Hematopoietic multipotent progenitor cell treated with erythropoietin and hydrocortisone succinate and interleukin-3 and kit ligand, for 6 days (in vitro differentiated cells): ENCODE data around the gene RBM15B.

Experiments used
- DNase-seq: peaks from one replicate; pipeline ENCODE4 v3.0.0-alpha.2; 2015

RBM15B gene

DNA sequence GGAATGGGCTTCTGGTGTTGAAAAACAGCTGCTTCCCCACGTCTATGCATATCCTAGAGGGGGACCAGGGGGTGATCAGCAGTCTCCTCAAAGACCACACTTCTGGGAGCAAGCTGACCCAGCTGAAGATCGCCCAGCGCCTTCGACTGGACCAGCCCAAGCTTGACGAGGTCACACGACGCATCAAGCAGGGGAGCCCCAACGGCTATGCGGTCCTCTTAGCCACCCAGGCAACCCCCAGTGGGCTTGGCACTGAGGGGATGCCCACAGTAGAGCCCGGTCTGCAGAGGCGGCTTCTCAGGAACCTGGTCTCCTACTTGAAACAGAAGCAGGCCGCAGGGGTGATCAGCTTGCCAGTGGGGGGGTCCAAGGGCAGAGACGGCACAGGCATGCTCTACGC, 2.5 kb downstream of the RBM15B start:
- no peak for DNase-seq

- no peak for DNase-seq
These were observed 3.5 kb downstream of the RBM15B start for GRCh38 chr3:51394541-51394940.

DNA sequence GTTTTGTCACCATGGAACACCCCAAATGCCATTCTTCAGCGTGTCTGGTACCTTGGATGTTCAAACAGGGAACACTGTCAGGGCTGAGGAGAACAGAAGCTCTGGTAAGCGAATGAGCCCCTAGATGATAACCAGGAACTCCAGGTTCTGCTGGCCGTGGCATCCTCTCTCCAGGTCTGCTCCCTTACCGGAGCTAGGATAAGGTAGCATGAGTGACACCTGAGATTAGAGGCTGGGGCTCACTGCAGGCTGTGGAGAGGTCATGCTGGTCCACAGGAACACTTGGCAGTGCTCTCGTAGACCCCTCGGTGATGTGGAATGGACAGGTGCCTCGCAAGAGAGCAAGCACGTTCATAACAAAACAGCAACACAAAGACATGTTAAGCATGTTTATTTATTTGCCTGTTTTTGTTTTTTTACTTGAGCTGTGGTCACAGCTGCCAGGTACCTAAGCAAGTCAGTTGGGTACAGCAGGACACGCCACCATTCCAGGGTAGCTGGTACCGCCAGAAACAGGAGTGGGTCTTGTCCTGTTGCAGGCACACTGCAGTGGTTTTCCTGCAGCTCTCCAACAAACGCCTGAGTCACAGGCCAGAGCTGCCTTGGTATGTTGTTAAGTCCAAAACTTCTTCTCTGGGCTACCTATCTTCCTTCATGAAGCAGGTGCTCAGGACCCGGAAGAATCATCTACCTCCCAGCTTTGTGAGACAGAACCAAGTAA, 4.6 kb downstream of the RBM15B start:
- DNase-seq: no peak

DNA sequence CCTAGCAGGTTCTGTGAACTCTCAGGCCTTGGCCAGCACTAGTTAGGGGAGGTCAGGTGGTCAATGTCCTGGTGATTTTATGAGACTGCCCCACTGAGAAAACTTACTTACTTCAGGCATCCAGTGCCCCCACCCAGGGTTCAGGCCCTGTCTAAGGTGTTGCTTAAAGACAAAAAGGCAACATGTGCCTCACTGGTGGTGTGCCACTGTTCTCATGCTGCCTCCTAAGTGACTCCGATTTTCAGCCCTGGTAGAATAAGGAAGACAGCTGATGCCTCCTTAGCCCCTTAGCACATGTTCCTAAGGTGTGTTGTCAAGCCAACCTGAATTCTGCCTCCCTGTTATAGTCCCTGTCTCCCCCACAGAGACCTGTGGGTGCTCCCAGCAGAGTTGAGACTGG, 5.3 kb downstream of the RBM15B start:
- no peak for DNase-seq

DNA sequence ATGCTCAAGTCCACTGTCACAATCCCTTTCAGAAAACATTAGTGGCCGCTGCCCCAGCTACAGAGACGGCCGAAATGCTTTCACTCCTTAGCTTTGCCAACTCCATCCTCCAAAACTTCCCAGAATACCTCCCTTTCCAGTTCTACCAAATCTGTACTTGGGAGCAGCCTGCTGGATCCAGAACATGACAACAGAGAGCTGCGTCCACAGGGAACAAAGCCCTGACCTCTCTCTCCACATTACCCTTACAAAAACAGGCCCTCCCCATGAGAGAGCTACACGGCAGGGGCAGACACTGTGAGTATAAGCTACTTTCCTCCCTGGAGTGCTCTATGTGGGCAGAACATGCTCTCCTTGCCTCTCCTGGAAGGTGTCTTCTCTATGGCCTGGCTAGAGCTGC, 6.3 kb downstream of the RBM15B start:
- DNase-seq: no peak

DNA sequence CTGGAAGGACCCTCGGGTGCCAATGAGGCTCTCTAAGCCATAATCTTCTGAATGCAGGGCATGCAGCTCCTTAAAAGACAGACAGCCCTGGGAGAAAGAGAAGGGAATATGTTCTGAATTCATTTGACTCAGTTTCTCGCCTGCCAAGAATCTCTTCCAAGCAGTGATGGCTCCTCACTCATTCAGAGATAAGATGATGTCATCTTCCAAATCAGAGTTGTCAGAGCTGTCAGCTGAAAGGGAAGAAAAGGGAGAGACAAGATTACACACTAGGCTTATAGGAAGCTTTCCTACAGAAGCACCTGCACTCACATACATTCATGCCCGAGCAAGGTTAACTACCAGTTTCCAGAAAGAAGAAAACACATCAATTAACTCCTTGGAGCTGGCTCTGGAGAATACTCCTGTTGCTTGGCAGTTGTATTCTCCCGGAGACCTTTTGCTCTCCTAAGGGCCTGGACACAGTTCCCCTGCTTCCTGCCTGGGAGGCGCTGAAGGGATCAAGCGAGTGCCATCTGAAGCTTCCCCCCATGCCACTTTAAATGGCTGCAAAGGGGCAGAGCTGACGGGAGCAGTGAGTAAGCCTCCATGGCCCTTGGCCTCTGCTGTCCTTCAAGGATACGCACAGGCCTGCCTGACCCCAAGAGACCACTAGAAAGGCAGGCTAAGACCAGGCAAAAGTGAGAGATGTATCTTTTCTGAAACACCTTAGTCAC, 7.7 kb downstream of the RBM15B start:
- DNase-seq: no peak

- no peak for DNase-seq
These were observed 9.1 kb downstream of the RBM15B start for GRCh38 chr3:51400166-51400565.

GRCh38 chr3:51401735-51402134, 10.7 kb downstream of the RBM15B start:
- no peak for DNase-seq

DNA sequence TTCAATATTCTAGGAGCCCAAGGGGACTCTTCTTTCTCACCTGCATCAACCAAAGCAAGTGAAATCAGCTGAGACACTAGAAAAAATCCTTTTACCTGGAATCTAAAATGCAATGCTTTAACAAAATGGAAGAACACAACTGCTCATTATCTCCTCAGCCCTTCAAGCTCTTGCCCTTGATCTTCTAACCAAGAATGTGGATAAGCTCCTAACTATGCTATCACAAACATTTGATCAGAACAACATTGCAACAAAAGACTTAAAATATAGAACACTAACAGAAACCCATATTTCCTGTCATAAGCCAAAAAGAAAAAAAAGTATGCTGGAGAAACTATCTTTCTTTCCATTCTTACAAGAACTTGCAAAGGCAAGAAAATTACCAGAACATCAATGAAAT, 12.6 kb downstream of the RBM15B start:
- DNase-seq: no peak

DNA sequence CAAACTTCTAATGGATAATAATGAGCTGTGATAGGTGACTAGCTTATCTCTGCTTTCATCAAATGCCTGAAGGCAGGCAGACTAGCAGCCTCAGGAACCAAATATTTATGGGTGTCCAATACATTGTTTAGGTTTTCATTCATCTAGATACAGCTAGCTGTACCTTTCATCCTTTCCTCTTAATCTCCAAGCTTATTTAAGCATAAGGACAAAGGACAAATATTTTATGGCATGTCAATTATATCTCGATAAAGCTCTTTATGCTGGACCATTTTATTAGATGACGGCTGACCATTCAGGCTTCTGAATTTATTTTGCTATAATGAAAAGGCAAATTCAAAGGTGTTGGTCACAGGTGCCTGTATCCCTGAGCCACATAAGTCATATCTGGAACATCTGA, 16.9 kb downstream of the RBM15B start:
- DNase-seq: no peak

GRCh38 chr3:51408813-51409212, 17.7 kb downstream of the RBM15B start:
- no peak for DNase-seq

DNA sequence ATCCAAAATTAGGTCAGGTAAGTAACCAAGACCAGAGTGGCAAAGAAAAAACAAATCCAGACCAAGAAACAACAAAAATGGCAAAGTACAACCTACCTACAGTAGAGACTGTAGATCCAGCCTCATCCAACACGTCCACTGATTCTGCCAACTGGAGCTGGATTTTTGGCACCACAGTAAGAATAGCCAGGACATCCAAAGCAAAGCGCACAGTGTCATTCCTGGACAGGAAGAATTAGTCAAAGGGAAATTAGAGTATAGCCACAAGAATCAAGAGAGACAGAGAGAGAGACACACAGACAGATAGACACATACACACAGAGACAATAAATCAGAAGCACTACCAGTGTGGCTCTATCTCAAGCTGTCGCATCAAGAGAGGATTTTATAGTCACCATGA, 31.1 kb downstream of the RBM15B start:
- DNase-seq: no peak

GRCh38 chr3:51426921-51427320, 35.8 kb downstream of the RBM15B start:
- DNase-seq: no peak

- DNase-seq: no peak
These were observed 38.1 kb downstream of the RBM15B start for GRCh38 chr3:51429138-51429537.

DNA sequence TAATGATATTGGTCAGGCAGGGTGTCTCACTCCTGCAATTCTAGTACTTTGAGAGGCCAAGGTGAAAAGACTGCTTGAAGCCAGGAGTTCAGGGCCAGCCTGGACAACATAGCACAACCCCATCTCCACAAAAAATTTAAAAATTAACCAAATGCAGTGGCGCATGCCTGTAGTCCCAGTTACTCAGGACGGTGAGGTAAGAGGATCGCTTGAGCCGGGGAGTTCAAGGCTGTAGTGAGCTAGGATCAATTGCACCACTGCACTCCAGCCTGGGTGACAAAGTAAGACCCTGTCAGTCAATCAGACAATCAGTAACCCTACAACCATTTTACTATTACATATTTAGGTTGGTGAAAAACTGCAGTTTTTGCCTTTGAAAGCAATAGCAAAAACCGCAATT, 43.0 kb downstream of the RBM15B start:
- no peak for DNase-seq

DNA sequence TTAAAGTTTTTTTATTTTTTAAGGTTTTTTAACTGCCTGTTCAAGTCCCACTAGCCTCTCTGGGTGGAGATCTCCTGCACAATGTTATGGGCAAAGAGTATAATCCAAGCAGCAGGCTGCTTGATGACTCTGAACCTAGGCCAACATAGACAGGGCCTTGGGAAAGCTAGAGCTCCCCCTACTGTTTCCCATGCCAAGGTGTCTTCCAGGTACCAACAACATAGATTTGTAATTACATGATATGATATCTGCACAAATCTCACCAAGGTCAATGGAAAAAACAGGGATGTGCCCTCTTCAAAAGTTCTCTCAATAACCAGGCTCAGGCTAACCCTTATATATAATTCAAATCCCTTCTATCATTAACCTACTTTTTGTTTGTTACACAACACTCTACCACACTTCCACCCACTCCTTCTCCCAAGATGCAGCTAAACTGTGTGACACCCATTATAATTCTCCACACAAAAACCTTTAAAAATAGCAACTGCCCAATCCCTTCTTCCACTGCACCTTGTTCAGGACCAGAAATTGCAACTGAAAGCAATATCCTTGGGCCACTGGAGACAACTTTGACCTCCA, 43.8 kb downstream of the RBM15B start:
- DNase-seq: peak; percentile 81

DNA sequence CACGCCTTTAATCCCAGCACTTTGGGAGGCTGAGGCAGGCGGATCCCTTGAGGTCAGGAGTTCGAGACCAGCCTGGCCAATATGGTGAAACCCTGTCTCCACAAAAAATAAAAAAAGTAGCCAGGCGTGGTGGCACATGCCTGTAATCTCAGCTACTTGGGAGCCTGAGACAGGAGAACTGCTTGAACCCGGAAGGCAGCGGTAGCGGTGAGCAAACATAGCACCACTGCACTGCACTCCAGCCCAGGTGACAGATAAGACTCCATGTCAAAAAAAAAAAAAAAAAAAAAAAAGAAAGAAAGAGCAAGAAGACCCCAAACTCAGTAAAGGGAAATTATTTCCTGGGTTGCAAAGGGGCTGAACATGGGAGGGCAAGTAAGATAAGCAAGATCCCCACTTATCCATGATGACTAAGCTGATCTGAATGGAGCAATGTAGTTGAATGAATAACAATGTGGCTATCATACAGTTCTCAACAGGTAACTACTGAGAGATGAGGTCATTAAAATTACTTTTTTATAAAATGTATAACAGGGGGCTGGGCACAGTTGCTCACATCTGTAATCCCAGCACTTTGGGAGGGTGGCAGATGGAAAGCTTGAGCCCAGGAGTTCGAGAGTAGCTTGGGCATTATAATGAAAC, 46.0 kb downstream of the RBM15B start:
- DNase-seq: no peak

GRCh38 chr3:51441282-51442030, 50.4 kb downstream of the RBM15B start:
- no peak for DNase-seq

- no peak for DNase-seq
These were observed 54.6 kb downstream of the RBM15B start for GRCh38 chr3:51445544-51446280.
